GM12873 (cell line): ENCODE results near the gene GDF2.

Source experiments
- TF ChIP-seq, protein P1 (sequence below): IDR thresholded peaks from 2 replicates; pipeline ENCODE4 v1.5.1; 2012; ENCODE audit warnings: low read depth, mild to moderate bottlenecking, moderate library complexity, low read length, control low read depth; ENCODE audit not compliant: insufficient read depth; ENCODE audit errors: missing control alignments

The GDF2 gene

DNA sequence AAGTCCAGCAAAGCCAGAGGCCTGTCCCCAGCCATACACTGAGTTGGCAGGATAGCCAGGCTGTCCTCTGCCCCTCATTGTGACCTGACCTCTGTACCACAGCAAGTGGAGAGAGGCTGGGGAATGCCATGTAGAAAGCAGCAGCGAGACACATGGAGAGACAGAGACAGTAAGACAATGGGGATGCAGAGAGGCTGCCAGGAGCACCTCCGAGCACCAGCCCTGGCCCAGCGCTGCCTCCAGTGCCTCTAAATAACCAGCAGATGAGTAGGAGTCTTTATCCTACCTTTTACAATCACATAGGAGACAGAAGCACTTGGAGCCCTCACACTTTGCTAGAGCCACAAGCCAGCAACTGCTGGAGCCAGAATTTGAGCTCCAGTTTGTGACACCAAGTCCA lies 8.1 kb downstream of the GDF2 start:
- TF ChIP-seq, protein P1, sequence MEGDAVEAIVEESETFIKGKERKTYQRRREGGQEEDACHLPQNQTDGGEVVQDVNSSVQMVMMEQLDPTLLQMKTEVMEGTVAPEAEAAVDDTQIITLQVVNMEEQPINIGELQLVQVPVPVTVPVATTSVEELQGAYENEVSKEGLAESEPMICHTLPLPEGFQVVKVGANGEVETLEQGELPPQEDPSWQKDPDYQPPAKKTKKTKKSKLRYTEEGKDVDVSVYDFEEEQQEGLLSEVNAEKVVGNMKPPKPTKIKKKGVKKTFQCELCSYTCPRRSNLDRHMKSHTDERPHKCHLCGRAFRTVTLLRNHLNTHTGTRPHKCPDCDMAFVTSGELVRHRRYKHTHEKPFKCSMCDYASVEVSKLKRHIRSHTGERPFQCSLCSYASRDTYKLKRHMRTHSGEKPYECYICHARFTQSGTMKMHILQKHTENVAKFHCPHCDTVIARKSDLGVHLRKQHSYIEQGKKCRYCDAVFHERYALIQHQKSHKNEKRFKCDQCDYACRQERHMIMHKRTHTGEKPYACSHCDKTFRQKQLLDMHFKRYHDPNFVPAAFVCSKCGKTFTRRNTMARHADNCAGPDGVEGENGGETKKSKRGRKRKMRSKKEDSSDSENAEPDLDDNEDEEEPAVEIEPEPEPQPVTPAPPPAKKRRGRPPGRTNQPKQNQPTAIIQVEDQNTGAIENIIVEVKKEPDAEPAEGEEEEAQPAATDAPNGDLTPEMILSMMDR = no peak

DNA sequence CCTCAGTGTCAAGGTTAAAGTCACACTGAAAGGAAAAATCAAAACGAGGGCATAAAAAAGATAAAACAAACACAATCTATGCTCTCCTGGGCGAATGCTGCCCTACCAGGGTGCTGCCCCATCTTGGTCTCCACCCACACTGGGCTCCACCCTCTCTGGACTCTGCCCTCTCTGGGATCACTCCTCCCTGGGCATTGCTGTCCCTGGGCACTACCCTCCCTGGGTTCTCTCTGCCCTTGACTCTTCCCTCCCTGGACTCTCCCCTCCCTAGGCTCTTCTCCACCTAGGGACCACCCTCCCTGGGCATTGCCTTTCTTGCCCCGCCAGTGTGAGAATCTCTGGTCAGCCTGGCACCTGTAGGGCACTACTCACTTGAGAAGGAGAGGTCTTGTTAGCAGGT lies 8.6 kb downstream of the GDF2 start:
- TF ChIP-seq, protein P1 = no peak

DNA sequence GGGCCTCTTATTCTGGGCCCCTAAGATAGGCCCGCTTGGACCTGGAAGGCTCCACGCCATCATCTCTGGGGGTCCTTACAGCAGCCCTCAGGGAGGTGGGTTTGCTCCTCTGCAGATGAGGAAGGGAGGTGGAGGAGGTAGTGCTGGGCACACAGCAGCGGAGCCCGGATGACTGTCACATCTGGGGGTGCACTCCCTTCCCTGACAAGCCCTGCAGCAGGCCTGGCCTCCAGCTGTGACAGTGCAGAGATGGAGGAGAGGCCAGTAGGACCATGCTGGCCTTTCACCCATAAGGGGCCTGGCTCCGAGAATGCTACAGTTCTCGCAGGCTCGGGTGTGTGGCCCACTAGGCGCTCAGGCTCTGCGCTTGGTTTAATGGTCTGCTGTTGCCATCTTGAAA lies 9.2 kb downstream of the GDF2 start:
- TF ChIP-seq, protein P1 = no peak

DNA sequence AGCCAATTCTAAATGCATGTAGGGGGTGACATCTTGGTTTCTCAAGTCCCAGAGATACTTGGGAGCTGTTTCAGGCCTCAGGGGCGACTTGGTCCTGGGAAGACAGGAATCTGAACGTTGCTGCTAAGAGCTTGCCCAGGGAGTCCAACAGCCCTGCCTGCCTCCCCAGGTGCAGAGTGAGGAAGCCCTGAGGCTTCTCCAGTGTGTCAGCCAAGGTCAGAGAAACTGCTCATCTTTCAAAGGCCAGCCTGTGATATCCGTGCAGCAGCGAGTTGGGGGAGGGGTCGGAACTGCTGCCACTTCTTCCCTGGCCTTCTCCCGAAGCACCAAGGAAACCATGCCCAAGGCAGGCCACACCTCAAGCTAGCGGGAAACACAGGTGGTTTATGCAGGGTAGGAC lies 9.7 kb downstream of the GDF2 start:
- TF ChIP-seq, protein P1 = no peak

DNA sequence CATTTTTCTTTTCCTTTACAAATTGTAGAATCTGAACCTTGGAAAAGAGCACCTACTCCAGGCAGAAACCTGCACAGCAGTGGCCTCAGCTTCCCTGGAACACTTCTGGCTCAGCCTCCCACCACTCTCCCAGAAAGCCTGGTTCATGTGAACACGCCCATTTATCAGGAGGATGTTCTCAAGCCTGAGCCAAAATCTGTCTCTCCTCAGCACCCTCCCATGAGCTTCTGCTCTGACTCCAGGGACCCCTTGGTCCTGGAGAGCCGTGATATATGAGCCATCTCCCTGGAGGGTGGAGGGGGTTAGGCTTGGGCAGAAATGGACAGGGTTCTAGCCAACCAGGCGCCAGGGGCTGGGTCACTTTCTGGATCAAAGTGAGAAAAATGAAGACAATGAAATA lies 10.1 kb downstream of the GDF2 start:
- TF ChIP-seq, protein P1 = no peak

DNA sequence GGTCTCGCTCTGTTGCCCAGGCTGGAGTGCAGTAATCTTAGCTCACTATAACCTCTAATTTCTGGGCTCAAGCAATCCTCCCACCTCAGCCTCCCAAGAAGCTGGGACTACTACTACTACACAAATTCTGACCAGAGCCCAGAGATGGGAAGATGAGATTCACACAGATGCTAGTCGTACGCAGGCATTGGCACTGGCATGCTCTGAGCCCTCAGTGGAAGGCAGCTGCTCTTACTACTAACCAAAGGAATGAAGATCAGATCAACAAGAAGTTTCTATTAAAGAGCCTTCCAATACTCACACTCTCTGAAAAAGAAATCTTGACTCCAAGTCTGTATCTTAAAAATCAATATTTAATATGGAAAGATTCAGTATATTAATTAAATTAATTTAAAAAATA lies 10.7 kb downstream of the GDF2 start:
- TF ChIP-seq, protein P1 = no peak

DNA sequence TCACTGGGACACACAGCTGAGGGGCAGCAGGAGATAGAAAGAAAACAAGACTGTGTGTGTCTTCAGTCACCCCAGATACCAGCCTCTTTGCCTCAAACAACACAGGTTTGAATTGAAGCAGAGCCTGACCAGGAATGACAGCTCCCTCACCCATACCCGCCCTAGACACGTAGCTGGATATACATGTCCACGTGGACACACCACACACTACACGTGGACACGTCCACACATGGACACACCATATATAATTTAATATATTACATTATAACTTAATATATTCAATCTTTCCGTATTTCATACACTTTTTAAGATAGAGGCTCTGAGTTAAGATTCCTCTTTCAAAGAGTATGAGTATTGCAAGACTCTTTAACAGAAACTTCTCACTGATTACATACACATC lies 11.3 kb downstream of the GDF2 start:
- TF ChIP-seq, protein P1 = no peak
